HG03039 (cell line): ENCODE measurements around the gene ADAM12.

Experiments used
- ATAC-seq: cut with Tn5 transposase; IDR thresholded peaks from one replicate; pipeline ENCODE4 v1.9.1; 2021; ENCODE audit warnings: mild to moderate bottlenecking, moderate library complexity; ENCODE audit not compliant: unreplicated experiment

Gene ADAM12

GRCh38 chr10:126387931-126388911 lies at the start of gene ADAM12:
Gene ADAM12 (minus strand): TSS chr10:126388477. CDS start chr10:126388145, 332 bp downstream.
- no peak for ATAC-seq

DNA sequence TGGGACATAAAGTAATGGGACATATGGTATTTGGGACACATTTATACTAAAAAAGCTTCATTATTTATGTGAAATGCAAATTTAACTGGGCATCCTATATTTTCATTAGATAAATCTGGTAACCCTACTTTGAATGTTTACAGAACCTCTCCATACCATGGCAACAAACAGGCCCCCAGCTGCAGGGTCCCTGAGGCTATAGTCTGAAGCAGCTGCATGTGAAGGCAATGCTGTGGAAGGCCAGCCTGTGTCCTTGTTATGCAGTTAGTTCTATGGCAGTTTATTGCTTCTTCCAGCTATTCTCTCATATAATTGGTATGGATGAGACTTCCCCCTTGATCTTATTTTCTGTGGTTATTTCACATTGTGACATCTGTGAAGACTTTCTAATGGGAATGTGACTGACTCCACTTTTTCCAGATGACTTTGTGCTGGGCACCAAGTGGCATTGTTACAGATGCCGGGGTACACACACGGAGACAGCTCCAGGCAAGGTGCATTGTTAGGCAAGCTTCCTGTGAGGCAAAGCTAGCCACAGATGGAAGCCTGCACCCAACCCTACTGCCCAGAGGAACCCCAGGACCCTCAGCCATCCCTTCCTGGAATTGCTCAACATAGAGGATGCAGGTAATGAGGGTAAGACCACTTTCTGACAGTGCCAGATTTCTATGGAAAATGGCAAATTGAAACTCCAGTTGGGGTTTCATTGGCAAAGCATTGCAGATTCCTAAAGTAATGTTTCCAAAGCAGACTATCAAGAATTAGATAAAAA lies 49.5 kb upstream of the ADAM12 start:
- no peak for ATAC-seq

GRCh38 chr10:126434235-126434634 lies 46.0 kb upstream of the ADAM12 start:
- ATAC-seq, result no peak

- no peak for ATAC-seq
Observed at GRCh38 chr10:126433351-126433750, 45.1 kb upstream of the ADAM12 start.

GRCh38 chr10:126432507-126432906 lies 44.2 kb upstream of the ADAM12 start:
- ATAC-seq, result no peak

GRCh38 chr10:126431816-126432215 lies 43.5 kb upstream of the ADAM12 start:
- ATAC-seq, result no peak

DNA sequence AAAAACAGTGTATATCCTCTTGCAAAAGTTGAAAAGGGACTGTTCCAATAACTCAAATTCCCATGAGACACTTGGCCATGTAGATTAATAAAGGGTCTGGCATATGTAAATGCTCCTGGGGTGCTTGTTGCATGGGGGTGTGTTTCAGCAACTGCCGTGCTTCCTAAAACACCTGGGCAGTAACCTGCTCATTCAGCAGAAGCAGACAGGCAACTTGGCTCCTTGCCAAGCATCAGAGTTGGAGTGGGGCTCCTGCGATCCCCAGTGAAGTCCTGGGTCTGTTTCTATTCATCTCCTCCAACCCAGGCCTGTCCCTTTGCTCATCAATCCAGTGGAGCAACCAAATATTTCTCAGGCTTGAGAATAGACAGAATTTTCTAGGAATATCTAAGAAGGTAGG lies 42.2 kb upstream of the ADAM12 start:
- no peak for ATAC-seq

GRCh38 chr10:126429275-126429674 lies 41.0 kb upstream of the ADAM12 start:
- no peak for ATAC-seq

- no peak for ATAC-seq
Observed at GRCh38 chr10:126425489-126426065, 37.3 kb upstream of the ADAM12 start.

GRCh38 chr10:126425032-126425431 lies 36.8 kb upstream of the ADAM12 start:
- no peak for ATAC-seq

- ATAC-seq, result no peak
Observed at GRCh38 chr10:126423732-126424491, 35.6 kb upstream of the ADAM12 start.

DNA sequence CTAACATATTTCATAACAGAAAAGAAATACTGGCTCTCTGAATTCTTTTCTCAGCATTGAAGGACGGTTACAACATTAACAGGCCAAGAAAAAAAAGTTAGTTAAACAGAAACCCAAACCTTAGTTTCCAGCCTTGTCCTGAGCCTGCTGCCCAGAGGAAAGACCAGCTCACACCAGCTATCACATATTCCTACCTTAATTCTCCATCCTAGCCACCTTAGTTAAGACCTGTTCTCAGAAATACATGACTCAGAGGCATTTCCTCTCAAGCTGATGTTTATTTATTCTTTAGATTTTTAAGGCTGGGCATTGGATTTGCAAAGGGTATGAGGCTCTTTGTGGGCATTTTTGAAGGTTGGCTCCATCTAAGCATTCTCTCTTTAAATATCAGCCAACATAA lies 34.3 kb upstream of the ADAM12 start:
- no peak for ATAC-seq

DNA sequence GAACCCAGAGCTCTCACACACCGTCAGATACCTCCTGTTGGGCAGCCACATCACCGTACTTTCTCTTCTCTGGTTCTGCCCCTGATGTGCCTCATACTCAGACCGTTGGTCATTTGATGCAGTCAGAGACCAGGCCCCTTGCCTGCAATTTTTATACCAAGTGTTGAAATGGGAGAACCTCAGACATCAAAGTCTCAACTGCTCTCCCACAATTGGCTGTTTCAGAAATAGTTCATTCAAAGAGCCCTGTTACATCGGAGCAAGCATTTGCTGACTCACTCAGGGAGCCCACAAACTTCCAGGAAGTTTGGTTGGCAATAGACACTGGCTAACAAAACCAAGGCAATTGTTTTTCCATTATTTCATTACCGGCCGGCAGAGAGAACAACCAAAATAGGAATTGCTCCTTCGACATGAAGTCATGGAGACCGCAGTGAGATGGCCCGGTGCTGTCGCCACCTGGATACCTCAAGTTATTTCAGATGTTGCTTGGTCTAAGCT lies 33.5 kb upstream of the ADAM12 start:
- no peak for ATAC-seq

- ATAC-seq, result no peak
Observed at GRCh38 chr10:126420567-126421300, 32.5 kb upstream of the ADAM12 start.

GRCh38 chr10:126417220-126417825 lies 29.0 kb upstream of the ADAM12 start:
- ATAC-seq, result no peak

DNA sequence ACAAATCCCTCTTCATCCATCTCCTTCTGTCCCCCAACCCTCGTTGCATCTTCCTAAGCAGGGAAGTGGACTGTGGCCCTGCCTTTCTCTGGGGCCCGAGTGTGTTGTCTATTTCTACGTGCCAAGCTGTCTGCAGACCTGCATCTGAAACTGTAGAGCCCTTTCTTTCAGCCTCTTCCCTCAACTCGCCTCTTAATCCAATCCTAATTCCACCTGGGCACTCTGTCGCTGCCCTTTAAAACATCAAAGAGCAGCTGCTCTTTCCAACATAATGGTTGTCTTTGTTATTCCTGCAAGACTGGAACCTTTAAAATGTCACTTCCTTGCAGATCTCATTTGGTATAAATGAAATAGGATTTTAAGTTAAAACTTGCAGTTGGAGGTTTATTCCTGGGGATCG lies 21.5 kb upstream of the ADAM12 start:
- no peak for ATAC-seq

- no peak for ATAC-seq
Observed at GRCh38 chr10:126408953-126409641, 20.8 kb upstream of the ADAM12 start.

- no peak for ATAC-seq
Observed at GRCh38 chr10:126407831-126408230, 19.6 kb upstream of the ADAM12 start.

DNA sequence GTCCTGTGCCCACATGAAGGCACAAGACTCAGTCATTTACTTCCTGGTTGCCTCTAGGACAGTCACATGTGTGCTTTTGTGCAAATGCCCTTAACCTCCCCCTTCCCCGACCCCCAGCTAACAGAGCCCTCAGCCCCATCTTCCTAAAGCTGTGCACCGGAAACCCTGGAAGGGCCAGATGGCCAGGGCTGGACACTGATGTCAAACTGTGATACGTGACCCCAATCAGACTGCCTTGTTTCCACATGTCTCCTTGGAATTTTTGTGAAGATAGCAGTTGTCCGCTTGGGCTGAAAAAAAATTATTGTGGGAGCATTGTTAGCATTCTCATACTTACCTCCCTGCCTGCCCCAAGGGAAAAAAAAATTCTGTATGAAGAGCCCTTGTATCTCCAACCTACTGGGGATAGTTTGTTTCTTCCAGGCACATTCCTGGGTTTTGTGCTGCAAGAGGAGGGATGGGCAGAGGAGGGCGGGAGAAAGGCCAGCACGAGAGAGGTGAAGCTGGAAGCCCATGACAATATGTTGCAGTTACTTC lies 17.0 kb upstream of the ADAM12 start:
- no peak for ATAC-seq
